HG02610 (cell line): ENCODE results near the gene CAP1.
"Not testable (repeated sequence)": the region's sequence is repeated elsewhere in the genome, so short reads cannot be mapped to it uniquely, and the experiment has no call there.

Experiments
- ATAC-seq: cut with Tn5 transposase; IDR thresholded peaks from one replicate; pipeline ENCODE4 v1.9.1; 2021; ENCODE audit warnings: mild to moderate bottlenecking, moderate library complexity; ENCODE audit not compliant: unreplicated experiment

CAP1 gene

DNA sequence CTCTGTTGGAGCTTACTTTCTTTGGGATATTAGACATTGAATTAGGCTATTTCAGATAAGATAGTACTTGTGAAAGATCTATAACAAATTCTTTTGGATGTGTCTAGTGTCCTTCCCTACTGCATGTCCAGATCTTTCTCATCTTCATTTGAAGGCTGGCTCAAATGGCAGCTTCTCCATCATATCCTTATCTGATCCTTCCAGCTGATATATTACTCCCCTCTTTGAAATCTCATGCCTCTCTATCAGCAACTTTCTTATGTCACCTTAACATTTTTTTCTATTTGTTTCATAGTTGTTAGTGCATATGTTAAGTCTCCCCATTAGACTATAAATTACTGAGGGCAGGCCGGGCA lies 17.5 kb downstream of the CAP1 start:
- ATAC-seq: no peak

GRCh38 chr1:40058453-40059337 lies 18.2 kb downstream of the CAP1 start:
- no peak for ATAC-seq

- ATAC-seq: peak; percentile 66
Measured at GRCh38 chr1:40059338-40059959, 18.9 kb downstream of the CAP1 start.

DNA sequence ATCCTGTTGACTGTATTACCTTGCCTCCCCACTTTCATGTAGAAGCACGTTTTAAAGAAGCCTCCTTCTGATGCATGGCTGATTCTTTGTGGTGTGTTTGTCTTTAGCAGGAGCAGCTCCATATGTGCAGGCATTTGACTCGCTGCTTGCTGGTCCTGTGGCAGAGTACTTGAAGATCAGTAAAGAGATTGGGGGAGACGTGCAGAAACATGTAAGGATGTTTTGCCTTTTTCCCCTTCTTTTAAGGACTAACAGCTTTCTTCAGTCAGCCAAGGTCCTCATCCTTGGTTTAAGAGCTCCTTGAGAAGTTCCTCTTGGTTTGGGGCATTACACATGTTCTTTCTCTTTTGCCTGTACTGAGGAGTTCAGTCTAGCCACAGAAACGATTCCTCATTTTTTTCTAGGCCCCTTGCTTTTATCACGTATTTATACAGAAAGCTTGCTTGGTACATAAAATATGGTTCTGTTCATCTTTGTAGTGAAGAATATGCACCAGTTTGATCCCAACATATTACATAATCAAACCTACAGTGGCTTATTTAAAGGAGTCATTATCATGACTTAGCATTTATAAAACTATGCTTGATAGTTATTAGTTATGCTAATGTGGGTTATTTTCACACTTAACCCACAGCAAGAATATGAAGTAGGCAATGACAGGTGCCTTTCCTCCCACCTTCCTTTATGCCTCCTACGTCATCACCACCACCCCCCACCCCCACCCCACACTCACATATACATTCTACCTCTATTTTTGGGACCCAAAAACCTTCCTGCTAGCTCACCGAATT lies 19.6 kb downstream of the CAP1 start:
- ATAC-seq: no peak

GRCh38 chr1:40064797-40065499 lies 24.4 kb downstream of the CAP1 start:
- peak; percentile 64 for ATAC-seq

- ATAC-seq: no peak
Measured at GRCh38 chr1:40067023-40067422, 26.5 kb downstream of the CAP1 start.

DNA sequence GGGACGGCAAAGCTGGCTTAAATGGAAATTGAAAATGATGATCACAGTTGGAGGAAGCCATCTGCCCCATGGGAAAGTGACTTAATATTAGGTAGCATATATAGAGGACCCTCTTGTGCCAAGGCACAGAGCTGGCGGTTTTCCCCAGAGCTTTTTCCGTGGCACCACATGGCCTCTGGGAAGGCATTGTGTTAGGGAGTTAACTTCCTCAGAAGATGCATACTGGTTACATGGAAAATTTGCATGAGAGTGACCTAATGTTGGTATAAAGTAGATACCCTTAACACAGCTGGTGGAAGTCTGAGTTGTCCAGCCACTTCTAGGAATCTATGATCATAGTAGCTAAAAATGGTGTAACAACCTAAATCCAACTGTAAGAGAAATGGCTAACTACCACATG lies 27.3 kb downstream of the CAP1 start:
- no peak for ATAC-seq

DNA sequence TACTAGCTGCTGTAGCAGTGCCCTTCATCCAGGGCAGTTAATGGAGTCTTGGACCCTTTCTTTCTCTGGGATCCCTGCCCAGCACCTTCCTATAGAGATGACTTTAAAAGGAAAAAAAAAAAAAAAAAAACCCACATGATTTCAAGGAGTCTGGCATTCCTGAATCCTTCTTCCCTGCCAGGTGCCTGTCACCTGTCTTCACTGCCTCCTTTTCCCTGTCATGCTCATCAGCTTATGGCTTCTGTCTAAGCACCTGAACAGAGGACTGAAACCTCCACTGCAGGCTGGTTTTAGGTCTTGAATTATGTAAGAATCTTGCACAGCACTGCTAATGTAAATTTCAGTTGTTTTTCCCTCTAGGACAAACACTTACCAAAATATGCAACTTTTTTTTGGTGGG lies 31.6 kb downstream of the CAP1 start:
- no peak for ATAC-seq

DNA sequence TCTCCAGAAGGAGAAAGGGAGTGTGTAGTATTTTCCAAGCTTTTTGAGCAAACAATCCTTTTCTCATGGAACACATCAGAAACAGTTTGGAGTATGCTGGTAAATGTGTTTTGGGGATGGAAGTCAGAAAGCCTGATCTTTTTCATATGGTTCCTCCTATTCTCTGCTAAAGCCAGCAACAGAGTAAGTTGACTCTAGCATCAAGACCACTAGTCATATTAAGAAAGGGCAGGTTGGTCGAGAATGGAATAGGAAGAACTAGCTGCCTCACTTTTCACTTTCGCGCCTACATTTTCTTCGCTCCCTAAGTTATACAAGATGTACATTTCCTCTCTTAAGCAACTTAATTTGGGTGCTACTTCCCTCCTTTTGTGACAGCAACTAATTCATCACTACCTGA lies 32.5 kb downstream of the CAP1 start:
- no peak for ATAC-seq

DNA sequence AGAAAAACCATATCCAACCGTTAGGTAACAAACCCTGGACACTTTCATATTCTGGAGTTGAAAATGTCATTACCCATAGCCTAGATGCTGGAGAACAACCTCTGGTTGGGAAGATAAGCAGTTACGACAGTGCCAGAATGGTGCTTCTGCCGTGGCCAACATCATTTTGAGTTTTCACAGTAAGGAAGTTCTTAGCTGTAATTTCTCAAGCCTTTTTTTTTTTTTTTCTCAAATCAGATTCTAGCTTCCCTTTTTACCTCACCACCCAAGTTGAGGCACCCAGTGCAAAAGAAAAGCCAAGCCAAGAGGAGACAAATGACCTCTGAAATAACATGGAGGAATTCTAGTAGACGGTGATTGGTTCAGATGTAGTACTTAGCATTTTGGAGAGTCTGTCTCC lies 34.7 kb downstream of the CAP1 start:
- ATAC-seq: no peak

DNA sequence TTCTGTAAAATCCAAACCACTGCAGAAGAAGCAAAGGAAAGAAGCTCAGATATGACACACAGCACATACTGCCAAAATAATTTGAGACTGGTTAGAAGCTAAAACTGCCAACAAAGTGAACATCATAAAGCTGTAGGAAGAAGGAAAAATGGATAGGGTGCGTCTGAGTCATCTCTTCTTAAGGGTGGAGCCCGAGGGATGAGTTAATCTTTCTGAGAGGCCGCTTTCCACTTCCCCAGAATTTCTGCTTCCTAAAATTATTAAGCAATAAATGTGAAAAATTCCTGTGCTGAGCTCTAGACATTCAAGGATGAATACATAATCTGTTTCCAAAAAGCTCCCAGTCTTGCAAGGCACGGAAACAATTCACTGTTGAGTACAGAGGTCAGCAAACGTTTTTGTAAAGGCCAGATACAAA lies 36.4 kb downstream of the CAP1 start:
- no peak for ATAC-seq

DNA sequence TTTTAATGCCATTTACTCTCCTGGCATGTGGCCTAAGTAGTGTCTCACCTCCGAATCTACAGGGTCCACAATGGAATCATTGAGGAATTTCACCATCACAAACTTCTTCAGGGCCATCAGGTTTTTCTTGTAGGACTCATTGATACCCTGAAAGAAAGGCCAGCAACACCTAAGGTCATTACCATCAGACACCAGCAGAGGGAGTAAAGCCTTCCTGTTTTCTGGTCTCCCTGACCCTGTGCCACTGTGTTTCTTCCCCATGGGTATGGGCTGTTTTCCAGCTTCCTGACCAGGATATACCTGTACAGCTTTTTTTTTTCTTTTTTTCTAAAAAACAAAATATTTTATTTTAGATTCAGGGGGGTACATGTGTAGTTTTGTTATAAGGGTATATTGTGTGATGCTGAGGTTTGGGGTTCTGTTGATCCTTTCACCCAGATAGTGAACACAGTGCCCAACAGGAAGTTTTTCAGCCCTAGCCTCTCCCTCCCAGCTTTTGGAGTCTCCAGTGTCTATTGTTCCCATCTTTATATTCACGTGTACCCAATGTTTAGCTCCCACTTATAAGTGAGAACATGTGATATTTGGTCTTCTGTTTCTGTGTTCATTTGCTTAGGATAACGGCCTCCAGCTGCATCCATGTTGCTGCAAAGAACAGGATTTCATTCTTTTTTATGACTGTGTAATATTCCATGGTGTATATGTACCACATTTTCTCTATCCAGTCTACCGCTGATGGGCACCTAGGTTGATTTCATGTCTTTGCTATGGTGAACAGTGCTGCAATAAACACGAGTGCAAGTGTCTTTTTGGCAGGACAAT lies 38.2 kb downstream of the CAP1 start:
- ATAC-seq: no peak

DNA sequence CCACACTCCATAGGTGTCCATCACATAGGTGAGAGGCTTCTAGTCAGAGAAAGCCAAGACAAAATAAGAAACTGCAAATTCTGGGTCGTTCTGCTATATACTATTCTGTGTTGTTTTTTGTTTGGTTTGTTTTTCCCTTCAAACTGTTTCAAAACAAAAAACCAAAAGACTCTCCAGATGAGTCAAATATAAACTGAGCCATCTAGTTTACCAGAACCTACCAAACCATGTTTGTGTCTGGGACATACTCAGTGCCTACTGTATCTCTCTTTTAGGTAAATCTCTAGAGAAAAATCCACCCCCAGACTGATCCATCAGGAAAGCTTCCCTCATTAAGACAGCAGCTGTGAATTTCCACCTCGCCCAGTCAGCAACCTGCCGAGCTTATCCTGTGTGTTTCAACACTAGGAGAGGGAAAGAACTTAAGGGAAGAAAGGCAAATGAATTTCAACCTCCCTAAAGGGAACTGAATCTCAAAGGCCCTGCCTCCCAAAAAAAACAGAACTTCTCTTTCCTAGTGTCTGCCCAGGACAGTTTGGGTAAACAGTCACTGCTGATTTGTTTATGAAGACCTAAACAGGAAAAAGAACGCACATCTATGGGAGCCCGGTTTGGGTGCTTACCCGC lies 39.4 kb downstream of the CAP1 start:
- ATAC-seq: no peak

- no peak for ATAC-seq
Measured at GRCh38 chr1:40081871-40082270, 41.3 kb downstream of the CAP1 start.

GRCh38 chr1:40084750-40085149 lies 44.2 kb downstream of the CAP1 start:
- ATAC-seq: not testable (repeated sequence)

GRCh38 chr1:40090652-40091355 lies 50.3 kb downstream of the CAP1 start:
- no peak for ATAC-seq

- no peak for ATAC-seq
Measured at GRCh38 chr1:40092241-40092640, 51.7 kb downstream of the CAP1 start.

- no peak for ATAC-seq
Measured at GRCh38 chr1:40092706-40093639, 52.4 kb downstream of the CAP1 start.
